GM18867 (cell line): ENCODE results near the gene LYSMD1.
A peak's percentile ranks its signal among the peaks of the same experiment; 100 is the strongest.
"Not testable (repeated sequence)": the region's sequence is repeated elsewhere in the genome, so short reads cannot be mapped to it uniquely, and the experiment has no call there.

Experiments
- ATAC-seq: cut with Tn5 transposase; IDR thresholded peaks from one replicate; pipeline ENCODE4 v1.9.1; 2021; ENCODE audit warnings: mild to moderate bottlenecking, moderate library complexity; ENCODE audit not compliant: unreplicated experiment

The LYSMD1 gene

GRCh38 chr1:151165738-151166504 lies at the start of gene LYSMD1, which contains the start of gene SCNM1:
TSS of gene LYSMD1 (minus strand) at chr1:151165902. CDS start at chr1:151165258, 644 bp downstream.
TSS of gene SCNM1 (plus strand) at chr1:151166144. CDS start at chr1:151166153, 9 bp downstream.
- ATAC-seq, result peak; percentile 84

GRCh38 chr1:151213560-151213959 lies 47.9 kb upstream of the LYSMD1 start:
- ATAC-seq, result no peak

GRCh38 chr1:151211972-151212705 lies 46.4 kb upstream of the LYSMD1 start:
- no peak for ATAC-seq

DNA sequence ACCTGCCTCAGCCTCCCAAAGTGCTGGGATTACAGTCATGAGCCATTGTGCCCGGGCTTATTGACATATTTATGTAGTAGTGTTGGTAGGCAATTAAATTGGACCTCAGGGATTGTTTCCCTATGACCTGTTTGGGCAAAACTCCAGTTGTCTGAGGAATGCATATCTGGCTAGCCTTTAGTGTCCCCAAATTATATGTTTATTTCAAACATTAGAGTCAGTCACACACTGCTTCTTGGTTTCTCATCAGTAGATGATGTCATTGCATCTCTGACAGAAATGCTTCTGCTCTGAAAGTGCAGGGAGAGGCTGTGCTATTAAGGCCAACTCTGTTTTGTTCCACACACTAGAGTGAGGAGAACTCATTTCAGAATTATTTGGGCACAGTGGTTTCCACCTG lies 45.1 kb upstream of the LYSMD1 start:
- no peak for ATAC-seq

DNA sequence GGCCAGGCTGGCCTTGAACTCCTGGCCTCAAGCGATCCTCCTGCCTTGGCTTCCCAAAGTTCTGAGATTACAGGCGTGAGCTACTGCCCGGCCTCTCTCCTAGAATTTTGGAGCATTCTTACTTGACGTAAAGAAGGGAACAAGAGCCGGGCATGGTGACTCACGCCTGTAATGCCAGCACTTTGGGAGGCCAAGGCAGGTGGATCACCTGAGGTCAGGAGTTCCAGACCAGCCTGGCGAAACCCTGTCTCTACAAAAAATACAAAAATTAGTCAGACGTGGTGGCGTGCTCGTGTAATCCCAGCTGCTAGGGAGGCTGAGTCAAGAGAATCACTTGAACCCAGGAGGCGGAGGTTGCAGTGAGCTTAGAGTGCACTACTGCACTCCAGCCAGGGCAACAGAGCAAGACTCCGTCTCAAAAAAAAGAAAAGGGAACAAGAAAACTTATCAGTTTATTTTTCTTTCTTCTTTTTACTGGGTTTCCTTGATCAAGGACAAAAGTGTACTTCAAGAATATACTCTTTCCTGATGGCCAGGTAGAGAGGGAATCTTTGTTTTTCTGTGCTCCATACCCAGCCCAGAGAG lies 39.8 kb upstream of the LYSMD1 start:
- ATAC-seq, result not testable (repeated sequence)

- ATAC-seq, result no peak
These were observed 34.3 kb upstream of the LYSMD1 start for GRCh38 chr1:151199873-151200581.

GRCh38 chr1:151198254-151199127 lies 32.8 kb upstream of the LYSMD1 start, which contains the start of gene PIP5K1A:
TSS of gene PIP5K1A (plus strand) at chr1:151198552. CDS start at chr1:151198997, 445 bp downstream.
- peak; percentile 77 for ATAC-seq

- no peak for ATAC-seq
These were observed 32.2 kb upstream of the LYSMD1 start for GRCh38 chr1:151197863-151198253.

- no peak for ATAC-seq
These were observed 30.6 kb upstream of the LYSMD1 start for GRCh38 chr1:151196292-151196800.

DNA sequence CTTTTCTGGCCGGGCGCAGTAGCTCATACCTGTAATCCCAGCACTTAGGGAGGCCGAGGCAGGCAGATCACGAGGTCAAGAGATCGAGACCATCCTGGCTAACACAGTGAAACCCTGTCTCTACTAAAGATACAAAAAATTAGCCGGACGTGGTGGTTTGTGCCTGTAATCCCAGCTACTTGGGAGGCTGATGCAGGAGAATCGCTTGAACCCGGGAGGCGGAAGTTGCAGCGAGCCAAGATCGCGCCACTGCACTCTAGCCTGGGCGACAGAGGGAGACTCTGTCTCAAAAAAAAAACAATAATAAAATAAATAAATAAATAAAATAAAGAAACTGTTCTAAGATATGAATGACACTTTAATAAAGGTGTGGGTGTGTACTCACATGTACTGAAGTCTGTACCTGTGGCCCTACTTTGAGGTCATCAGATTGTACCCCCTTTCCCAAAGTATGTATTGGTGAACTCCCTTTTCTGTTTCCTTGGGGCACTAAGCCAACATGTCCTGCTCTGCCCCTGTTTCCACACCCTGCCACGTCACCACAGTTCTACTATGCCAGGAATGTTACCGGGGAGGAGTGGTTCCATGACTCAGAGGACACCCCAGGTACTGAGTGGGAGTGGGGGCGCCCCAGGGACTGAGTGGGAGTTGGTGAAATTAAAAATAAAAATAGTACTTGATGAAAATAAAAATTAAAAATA lies 29.3 kb upstream of the LYSMD1 start:
- ATAC-seq, result not testable (repeated sequence)

- no peak for ATAC-seq
These were observed 28.2 kb upstream of the LYSMD1 start for GRCh38 chr1:151193856-151194255.

GRCh38 chr1:151193304-151193703 lies 27.6 kb upstream of the LYSMD1 start:
- no peak for ATAC-seq

GRCh38 chr1:151192047-151192446 lies 26.3 kb upstream of the LYSMD1 start:
- ATAC-seq, result no peak

DNA sequence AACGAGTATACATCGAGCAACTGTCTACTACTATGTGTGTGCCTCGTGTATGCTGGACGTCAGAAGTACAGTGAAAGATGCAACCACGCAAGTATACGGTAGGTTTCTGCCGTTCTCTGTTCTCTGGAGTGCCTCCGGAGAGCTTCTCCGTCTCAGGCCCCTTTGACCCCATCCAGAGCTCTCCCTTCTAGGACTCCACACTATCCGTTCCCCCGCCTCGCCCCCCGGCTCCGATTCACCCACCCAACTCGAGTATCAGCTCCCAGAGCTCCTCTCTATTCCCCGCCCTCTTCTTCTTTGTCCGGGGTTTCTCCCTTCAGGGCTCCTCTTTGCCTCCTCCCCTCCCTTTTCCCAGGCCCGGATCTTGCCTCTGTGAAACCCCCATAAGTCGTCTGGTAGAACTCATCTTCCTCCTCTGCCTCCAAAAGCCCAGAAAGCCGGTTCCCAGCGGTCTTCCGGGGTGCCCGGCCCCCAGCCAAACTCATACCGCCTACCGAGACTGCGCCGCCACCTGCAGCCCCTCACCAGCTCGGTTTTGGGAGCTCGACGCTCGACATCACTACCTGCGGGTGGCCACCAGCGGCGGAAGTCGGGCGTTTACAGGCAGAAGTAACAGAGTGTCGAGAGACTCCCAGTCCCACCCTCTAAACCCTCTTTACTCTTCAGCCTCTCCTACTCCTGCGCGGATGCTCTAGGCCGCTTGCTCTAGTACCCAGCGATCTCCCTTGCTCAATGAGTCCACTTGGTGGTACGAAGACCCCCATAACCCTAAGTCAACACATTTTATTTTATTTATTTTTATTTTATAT lies 24.1 kb upstream of the LYSMD1 start, which contains the start of gene VPS72:
TSS of gene VPS72 (minus strand) at position 561 of the 809 bp plus-strand sequence. CDS start at position 485, 76 bp downstream.
- ATAC-seq, result peak; percentile 87

DNA sequence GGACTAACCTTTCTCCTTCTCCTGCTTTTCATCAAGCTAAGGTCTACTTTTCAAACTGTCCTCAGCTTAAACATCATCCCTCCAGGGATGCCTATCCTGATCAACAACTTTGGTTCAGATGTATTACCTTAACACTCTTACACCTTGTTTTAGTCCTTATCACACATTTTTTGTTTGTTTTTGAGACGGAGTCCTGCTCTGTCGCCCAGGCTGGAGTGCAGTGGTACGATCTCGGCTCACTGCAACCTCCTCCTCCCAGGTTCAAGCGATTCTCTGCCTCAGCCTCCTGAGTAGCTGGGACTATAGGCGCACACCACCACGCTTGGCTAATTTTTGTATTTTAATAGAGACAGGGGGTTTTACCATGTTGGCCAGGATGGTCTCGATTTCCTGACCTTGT lies 23.0 kb upstream of the LYSMD1 start:
- not testable (repeated sequence) for ATAC-seq

DNA sequence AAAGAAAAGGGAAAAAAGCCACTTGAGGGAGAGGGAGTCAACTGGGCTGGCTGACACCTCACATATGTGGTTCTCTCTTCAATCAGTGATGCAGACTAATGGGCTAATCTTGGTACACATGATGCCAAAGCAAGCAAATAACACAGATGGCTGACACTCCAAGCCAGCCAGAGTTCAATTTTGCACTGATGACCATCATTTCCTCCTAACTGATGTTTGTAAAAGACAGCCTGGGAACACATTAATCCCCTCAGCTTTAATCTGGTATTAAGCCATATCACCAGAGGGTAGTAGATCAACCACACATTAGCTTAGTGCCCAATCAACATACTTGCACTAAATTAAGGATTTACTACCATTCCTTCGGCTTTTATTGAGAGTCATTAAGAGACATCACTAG lies 21.5 kb upstream of the LYSMD1 start:
- no peak for ATAC-seq

DNA sequence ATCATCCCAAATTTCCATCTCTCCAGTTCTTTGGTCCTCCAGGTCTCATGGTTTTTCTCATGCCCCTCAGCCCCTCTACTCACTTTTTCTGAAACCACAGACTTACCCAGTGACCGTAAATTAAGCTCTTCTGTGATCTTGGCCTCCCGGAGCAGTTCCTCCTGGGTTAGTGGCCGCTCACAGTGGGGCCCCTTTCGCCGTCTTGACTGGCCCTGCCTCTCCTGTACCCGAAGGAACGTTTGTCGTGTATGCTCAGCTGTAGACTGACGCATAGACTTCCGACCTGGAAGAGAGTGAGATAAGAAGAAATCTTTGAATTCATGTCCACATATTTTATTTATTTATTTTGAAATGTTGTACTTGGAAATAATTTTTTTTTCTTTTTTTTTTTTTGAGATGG lies 18.5 kb upstream of the LYSMD1 start:
- ATAC-seq, result no peak

DNA sequence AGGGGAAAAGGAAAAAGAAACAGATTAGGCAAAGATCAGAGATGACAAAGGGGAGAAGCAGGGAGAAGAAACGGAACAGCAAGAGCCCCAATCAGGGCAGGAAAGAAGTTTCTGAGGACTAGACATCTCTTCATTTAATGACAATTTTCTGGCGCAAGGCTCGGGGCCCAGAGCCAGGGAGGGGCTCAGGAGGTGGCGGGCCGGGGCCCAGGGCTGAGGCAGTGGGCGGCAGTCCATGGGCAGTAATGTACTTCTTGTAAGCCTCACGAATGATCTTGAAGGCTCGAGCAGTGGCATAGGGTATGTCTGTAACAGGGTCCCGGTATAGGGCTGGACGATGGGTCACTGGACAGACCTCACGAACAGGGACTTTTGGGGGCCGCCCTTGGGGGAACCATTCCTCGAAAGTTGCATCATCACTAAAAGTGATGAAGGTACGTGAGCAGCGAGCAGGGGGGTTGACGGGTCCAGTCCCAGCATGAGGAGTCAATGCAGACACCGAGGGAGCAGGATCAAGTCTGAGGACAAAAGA lies 10.9 kb upstream of the LYSMD1 start:
- no peak for ATAC-seq
